ENCODE results near the gene PODN.

The PODN gene

GRCh38 chr1:53115403-53116306 lies 53.6 kb downstream of the PODN start:
- no peak for DNase-seq

GRCh38 chr1:53116307-53116810 lies 54.3 kb downstream of the PODN start:
- no peak for DNase-seq

GRCh38 chr1:53116933-53117600 lies 55.1 kb downstream of the PODN start:
- no peak for DNase-seq

- no peak for DNase-seq
These were observed 55.8 kb downstream of the PODN start for GRCh38 chr1:53117836-53118235.

GRCh38 chr1:53120659-53121058 lies 58.6 kb downstream of the PODN start:
- DNase-seq = no peak

- no peak for DNase-seq
These were observed 59.5 kb downstream of the PODN start for GRCh38 chr1:53121319-53122172.

- DNase-seq = no peak
These were observed 60.3 kb downstream of the PODN start for GRCh38 chr1:53122201-53122885.

GRCh38 chr1:53122961-53123413 lies 61.0 kb downstream of the PODN start:
- no peak for DNase-seq

GRCh38 chr1:53123453-53124140 lies 61.6 kb downstream of the PODN start:
- DNase-seq = no peak

GRCh38 chr1:53125122-53125521 lies 63.1 kb downstream of the PODN start:
- no peak for DNase-seq

GRCh38 chr1:53125623-53126360 lies 63.8 kb downstream of the PODN start:
- DNase-seq = no peak

GRCh38 chr1:53126495-53126894 lies 64.5 kb downstream of the PODN start:
- no peak for DNase-seq

- DNase-seq = no peak
These were observed 65.5 kb downstream of the PODN start for GRCh38 chr1:53127546-53127945.

GRCh38 chr1:53128401-53128800 lies 66.4 kb downstream of the PODN start:
- DNase-seq = no peak

GRCh38 chr1:53129891-53130597 lies 68.0 kb downstream of the PODN start:
- DNase-seq = no peak

GRCh38 chr1:53130598-53130877 lies 68.5 kb downstream of the PODN start:
- DNase-seq = no peak

GRCh38 chr1:53130878-53131589 lies 69.0 kb downstream of the PODN start:
- DNase-seq = no peak

GRCh38 chr1:53131590-53131938 lies 69.6 kb downstream of the PODN start:
- no peak for DNase-seq

- no peak for DNase-seq
These were observed 70.2 kb downstream of the PODN start for GRCh38 chr1:53132176-53132575.
